Brain microvascular endothelial cell (primary cell): Measurements from ENCODE around the gene SLC36A2.
A peak's percentile ranks its signal among the peaks of the same experiment; 100 is the strongest.

Experiments used
- DNase-seq: peaks from one replicate; pipeline ENCODE4 v3.0.0-alpha.2; 2020
- H3K27ac ChIP-seq: fragments of 250-450 bp; sonication (Bioruptor Pico); 2 replicates; pipeline ENCODE4 v1.5.1; 2020; ENCODE audit warnings: mild to moderate bottlenecking, moderate library complexity
- H3K27me3 ChIP-seq: fragments of 250-450 bp; sonication (Bioruptor Pico); replicated peaks from 2 replicates; pipeline ENCODE4 v1.5.1; 2020; ENCODE audit warnings: mild to moderate bottlenecking
- H3K36me3 ChIP-seq: fragments of 250-450 bp; sonication (Bioruptor Pico); replicated peaks from 2 replicates; pipeline ENCODE4 v1.5.1; 2020; ENCODE audit warnings: mild to moderate bottlenecking
- H3K4me3 ChIP-seq: 2 replicates; pipeline ENCODE4 v1.5.1; 2011; ENCODE audit warnings: low read depth, mild to moderate bottlenecking, control low read depth, low read length, moderate library complexity
- in situ Hi-C: cut with HindIII; loops from 2 replicates; pipeline ENCODE4 v1.10.0; 2017; ENCODE audit warnings: low sequenced_read_pairs, low pct_ligation_motif_present
- TF ChIP-seq, protein P1 (sequence below): IDR thresholded peaks from 2 replicates; pipeline ENCODE4 v1.5.1; 2011; ENCODE audit warnings: low read depth, mild to moderate bottlenecking, moderate library complexity, low read length, control low read depth, inconsistent platforms; ENCODE audit errors: missing control alignments

The SLC36A2 gene

DNA sequence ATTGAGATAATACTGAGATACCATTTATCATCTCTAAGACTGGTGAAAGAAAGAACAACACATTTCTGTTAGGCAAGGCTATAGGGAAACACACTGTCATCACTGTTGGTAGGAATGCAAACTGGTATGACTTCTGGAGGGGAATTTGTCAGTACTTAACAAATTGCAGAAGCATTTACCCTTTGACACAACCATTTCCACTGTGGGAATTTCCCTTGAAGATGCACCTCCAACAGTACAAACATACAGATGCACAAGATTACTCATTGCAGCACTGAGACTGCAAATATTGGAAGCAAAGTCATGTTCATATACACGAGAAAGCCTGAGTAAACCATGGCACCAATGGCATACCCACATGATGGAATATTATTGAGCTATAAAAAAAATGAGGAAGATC, 76.8 kb downstream of the SLC36A2 start:
- TF ChIP-seq, protein P1, sequence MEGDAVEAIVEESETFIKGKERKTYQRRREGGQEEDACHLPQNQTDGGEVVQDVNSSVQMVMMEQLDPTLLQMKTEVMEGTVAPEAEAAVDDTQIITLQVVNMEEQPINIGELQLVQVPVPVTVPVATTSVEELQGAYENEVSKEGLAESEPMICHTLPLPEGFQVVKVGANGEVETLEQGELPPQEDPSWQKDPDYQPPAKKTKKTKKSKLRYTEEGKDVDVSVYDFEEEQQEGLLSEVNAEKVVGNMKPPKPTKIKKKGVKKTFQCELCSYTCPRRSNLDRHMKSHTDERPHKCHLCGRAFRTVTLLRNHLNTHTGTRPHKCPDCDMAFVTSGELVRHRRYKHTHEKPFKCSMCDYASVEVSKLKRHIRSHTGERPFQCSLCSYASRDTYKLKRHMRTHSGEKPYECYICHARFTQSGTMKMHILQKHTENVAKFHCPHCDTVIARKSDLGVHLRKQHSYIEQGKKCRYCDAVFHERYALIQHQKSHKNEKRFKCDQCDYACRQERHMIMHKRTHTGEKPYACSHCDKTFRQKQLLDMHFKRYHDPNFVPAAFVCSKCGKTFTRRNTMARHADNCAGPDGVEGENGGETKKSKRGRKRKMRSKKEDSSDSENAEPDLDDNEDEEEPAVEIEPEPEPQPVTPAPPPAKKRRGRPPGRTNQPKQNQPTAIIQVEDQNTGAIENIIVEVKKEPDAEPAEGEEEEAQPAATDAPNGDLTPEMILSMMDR: no peak
- Histone ChIP-seq H3K36me3 (no peaks in the 10 kb centered on the region), H3K27ac (no peak overlapping the region), H3K4me3 (no peak overlapping the region), H3K27me3 (no peaks in the 10 kb centered on the region)
- DNase-seq: peak; percentile 81
- in situ Hi-C loops: no loop called here

GRCh38 chr5:151267491-151268260, 79.7 kb downstream of the SLC36A2 start:
- in situ Hi-C loops: no loop called here
- TF ChIP-seq, protein P1: no peak
- Histone ChIP-seq H3K4me3 (no peak overlapping the region), H3K27me3 (no peaks in the 10 kb centered on the region), H3K27ac (no peak overlapping the region), H3K36me3 (no peaks in the 10 kb centered on the region)
- no peak for DNase-seq
